GM10248 (cell line): ENCODE results near the gene GPC6.

Experiments used
- CTCF ChIA-PET: fragments of 300-600 bp; sonication (Branson Sonifier 250); formaldehyde crosslinking; extraction: SDS; loops from one replicate; lab custom pipeline; 2021; ENCODE audit warnings: antibody characterized with exemption; lab: Yijun Ruan, JAX
- POLR2A ChIA-PET: fragments of 350-650 bp; sonication (Branson Sonifier 250); formaldehyde crosslinking; extraction: SDS; loops from one replicate; lab custom pipeline; 2020; ENCODE audit warnings: antibody characterized with exemption; lab: Yijun Ruan, JAX
- DNase-seq: peaks from one replicate; pipeline ENCODE4 v3.0.0; 2012; ENCODE audit errors: extremely low spot score
- CTCF ChIP-seq: IDR thresholded peaks from 2 replicates; pipeline ENCODE4 v1.5.1; 2012; ENCODE audit warnings: mild to moderate bottlenecking, low read depth; ENCODE audit errors: extremely low read depth, missing control alignments, control extremely low read depth

The GPC6 gene

GRCh38 chr13:94122300-94122915, 895.8 kb downstream of the GPC6 start:
- ChIA-PET CTCF (interaction anchor here (1.0 kb wide), 1 partner anchor 30 kb away, joined by 3 read pairs; no protein-coding TSS in a partner anchor), POLR2A (no interaction called here)
- TF ChIP-seq CTCF, result no peak
- no peak for DNase-seq

GRCh38 chr13:94123557-94123956, 897.0 kb downstream of the GPC6 start:
- no peak for DNase-seq
- POLR2A ChIA-PET, result no interaction called here
- CTCF ChIA-PET, result interaction anchor here (1.0 kb wide), 1 partner anchor 29 kb away, joined by 3 read pairs; no protein-coding TSS in a partner anchor
- TF ChIP-seq CTCF, result no peak

- no peak for TF ChIP-seq CTCF
- ChIA-PET CTCF (interaction anchor here (1.0 kb wide), 1 partner anchor 12 kb away, joined by 3 read pairs; no protein-coding TSS in a partner anchor), POLR2A (no interaction called here)
- DNase-seq, result no peak
These were observed 901.8 kb downstream of the GPC6 start for GRCh38 chr13:94128430-94128829.

- ChIA-PET POLR2A (no interaction called here), CTCF (interaction anchor here (1.6 kb wide), 1 partner anchor 10 kb away, joined by 3 read pairs; no protein-coding TSS in a partner anchor)
- TF ChIP-seq CTCF, result no peak
- no peak for DNase-seq
These were observed 902.9 kb downstream of the GPC6 start for GRCh38 chr13:94129490-94129894.

GRCh38 chr13:94138831-94139230, 912.2 kb downstream of the GPC6 start:
- CTCF ChIA-PET, result interaction anchor here (0.9 kb wide), 1 partner anchor 8 kb away, joined by 4 read pairs; no protein-coding TSS in a partner anchor
- POLR2A ChIA-PET, result no interaction called here
- TF ChIP-seq CTCF, result no peak
- no peak for DNase-seq

GRCh38 chr13:94139393-94139995, 912.9 kb downstream of the GPC6 start:
- TF ChIP-seq CTCF, result no peak
- POLR2A ChIA-PET, result no interaction called here
- DNase-seq, result no peak
- CTCF ChIA-PET, result interaction anchor here (0.9 to 2.2 kb wide), 3 partner anchors 9 to 12 kb away, joined by 3 to 9 read pairs (median 4); no protein-coding TSS in a partner anchor
